OCI-LY7 (cell line): ENCODE results near the gene VWC2L.

ENCODE experiments used
- CTCF ChIP-seq: fragments of 200-600 bp; sonication (generic); conservative IDR thresholded peaks from 2 replicates; pipeline ENCODE4 v1.5.1; 2014; ENCODE audit warnings: mild to moderate bottlenecking, antibody characterized with exemption, low read length, moderate library complexity, mixed read lengths
- EZH2phosphoT487 ChIP-seq: fragments of 200-600 bp; sonication (generic); IDR thresholded peaks from 2 replicates; pipeline ENCODE4 v1.6.1; 2018; ENCODE audit warnings: low read depth, borderline replicate concordance, mild to moderate bottlenecking, mixed run types, antibody characterized with exemption, low read length, moderate library complexity, mixed read lengths

- no peak for TF ChIP-seq CTCF
- no peak for TF ChIP-seq EZH2phosphoT487
Measured at GRCh38 chr2:214575465-214575864, 164.6 kb downstream of the VWC2L start.
